ENCODE data around the gene ULK4.

The ULK4 gene

DNA sequence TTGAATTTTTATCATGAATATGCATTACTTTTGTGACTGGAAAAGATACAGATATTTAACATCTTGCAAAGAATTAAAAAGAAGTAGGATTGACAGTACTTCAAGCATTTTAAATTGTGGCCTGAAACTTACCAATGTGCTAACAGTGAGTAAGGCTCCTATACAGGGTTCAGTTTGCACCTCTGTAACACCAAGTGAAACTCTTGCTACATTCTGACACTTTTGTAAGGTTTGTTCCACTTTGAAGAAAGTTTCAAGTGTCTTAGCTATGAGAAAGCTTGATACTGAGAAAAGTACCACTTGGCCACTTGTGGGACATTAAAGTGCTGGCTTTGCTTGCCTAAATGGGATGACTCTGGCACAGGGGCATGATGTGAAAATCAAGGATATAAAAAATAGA lies 473.4 kb downstream of the ULK4 start:
- no peak for TF ChIP-seq CTCF (IDR thresholded peaks at IDR 0.05; ENCODE audit: control insufficient read depth, insufficient read depth, low read depth, low read length, missing control alignments)
- no peak for DNase-seq (ENCODE audit: low read depth)
- no peak overlapping the region for H3K4me3 ChIP-seq (ENCODE audit: control insufficient read depth, low read depth, low read length)

- DNase-seq (ENCODE audit: low read depth), result no peak
- H3K4me3 ChIP-seq (ENCODE audit: control insufficient read depth, low read depth, low read length), result no peak overlapping the region
These were observed 476.4 kb downstream of the ULK4 start for GRCh38 chr3:41485484-41485883.

DNA sequence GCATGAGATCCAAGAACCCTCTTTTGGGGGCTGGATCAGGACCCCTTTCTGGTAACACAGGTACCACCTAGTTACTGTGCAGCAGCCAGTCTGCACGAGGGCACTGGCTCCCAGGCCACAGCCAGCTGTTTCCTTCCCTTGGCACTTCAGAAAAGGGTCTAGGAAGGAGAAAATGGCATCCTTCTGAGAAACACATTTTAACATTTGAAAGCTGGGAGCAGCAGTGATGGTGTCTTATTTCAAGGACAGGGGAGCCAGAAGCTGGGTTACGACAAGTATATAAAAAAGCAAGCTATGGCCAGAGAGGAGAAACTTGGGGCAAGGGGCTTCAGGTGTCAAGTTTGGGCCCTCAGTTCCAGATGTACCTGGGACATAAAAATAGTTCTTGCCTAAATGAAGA lies 479.8 kb downstream of the ULK4 start:
- H3K4me3 ChIP-seq (ENCODE audit: control insufficient read depth, low read depth, low read length), result no peak overlapping the region
- no peak for TF ChIP-seq CTCF (IDR thresholded peaks at IDR 0.05; ENCODE audit: control insufficient read depth, insufficient read depth, low read depth, low read length, missing control alignments)
- no peak for DNase-seq (ENCODE audit: low read depth)

More at GRCh38 chr3:41485484-41485883, 476.4 kb downstream of the ULK4 start:
- TF ChIP-seq CTCF (IDR thresholded peaks at IDR 0.05; ENCODE audit: control insufficient read depth, insufficient read depth, low read depth, low read length, missing control alignments), result no peak

DNA sequence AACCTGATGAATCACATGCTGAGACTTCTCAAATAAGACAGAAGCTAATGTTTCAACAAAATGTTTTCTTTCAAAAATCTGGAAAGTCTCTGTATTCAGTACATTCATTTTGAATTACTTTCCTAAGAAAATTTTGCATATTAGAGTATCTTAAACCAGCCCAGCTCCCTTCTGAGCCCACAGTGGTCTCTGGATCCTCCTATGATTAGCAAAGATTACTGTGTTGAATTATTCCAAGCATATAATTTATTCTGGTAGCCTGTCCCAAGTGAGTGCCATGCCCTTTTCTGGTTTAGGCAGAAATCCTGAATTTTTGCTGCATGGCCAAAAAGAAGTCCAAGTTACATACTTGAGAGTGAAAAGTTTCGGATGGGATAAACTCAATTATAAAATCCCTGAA lies 483.6 kb downstream of the ULK4 start:
- no peak for TF ChIP-seq CTCF (IDR thresholded peaks at IDR 0.05; ENCODE audit: control insufficient read depth, insufficient read depth, low read depth, low read length, missing control alignments)
- no peak overlapping the region for H3K4me3 ChIP-seq (ENCODE audit: control insufficient read depth, low read depth, low read length)
- DNase-seq (ENCODE audit: low read depth), result no peak

DNA sequence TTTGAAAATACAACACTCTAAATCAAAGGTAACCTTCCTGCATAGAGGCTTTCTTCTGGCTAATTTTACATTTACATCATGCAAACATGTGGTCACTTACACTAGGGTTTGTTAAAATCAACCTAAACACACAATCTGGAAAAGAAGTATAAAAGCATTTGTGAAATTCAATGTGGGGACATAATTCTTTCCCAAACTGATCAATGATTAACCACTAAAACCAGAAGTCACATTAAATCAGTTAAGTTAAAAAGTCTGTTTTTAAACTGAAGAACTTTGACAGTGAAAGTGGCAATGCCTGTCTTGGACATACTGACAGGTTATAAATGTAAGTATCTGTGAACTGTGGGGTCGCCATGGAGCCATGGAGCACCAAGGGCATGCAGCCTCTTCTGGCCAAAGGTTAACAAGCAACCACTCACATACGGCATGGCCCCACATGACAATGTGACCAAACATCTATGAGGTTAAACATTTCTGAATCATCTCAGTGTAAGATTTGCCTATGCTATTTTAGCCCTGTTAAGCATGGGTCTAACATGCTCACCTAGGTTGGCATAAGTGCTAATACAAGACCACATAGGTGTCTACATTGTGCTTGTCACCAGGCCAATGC lies 484.4 kb downstream of the ULK4 start:
- no peak for TF ChIP-seq CTCF (IDR thresholded peaks at IDR 0.05; ENCODE audit: control insufficient read depth, insufficient read depth, low read depth, low read length, missing control alignments)
- DNase-seq (ENCODE audit: low read depth), result no peak
- H3K4me3 ChIP-seq (ENCODE audit: control insufficient read depth, low read depth, low read length), result no peak overlapping the region

- DNase-seq (ENCODE audit: low read depth), result no peak
- no peak overlapping the region for H3K4me3 ChIP-seq (ENCODE audit: control insufficient read depth, low read depth, low read length)
- no peak for TF ChIP-seq CTCF (IDR thresholded peaks at IDR 0.05; ENCODE audit: control insufficient read depth, insufficient read depth, low read depth, low read length, missing control alignments)
These were observed 492.8 kb downstream of the ULK4 start for GRCh38 chr3:41469083-41469482.

GRCh38 chr3:41467481-41467880 lies 494.4 kb downstream of the ULK4 start:
- no peak for TF ChIP-seq CTCF (IDR thresholded peaks at IDR 0.05; ENCODE audit: control insufficient read depth, insufficient read depth, low read depth, low read length, missing control alignments)
- H3K4me3 ChIP-seq (ENCODE audit: control insufficient read depth, low read depth, low read length), result no peak overlapping the region
- no peak for DNase-seq (ENCODE audit: low read depth)
